NCI-H2171 (cell line): ENCODE results near the gene OPALIN.

Experiments used
- DNase-seq: peaks from one replicate; lab custom pipeline; 2025; lab: John Stamatoyannopoulos, UW

The OPALIN gene, protein sequence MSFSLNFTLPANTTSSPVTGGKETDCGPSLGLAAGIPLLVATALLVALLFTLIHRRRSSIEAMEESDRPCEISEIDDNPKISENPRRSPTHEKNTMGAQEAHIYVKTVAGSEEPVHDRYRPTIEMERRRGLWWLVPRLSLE

GRCh38 chr10:96358851-96359540, at the start of gene OPALIN:
Gene OPALIN, minus strand, starts transcription at chr10:96359002. Its CDS starts 106 bp downstream, at chr10:96358896.
- DNase-seq, result no peak

DNA sequence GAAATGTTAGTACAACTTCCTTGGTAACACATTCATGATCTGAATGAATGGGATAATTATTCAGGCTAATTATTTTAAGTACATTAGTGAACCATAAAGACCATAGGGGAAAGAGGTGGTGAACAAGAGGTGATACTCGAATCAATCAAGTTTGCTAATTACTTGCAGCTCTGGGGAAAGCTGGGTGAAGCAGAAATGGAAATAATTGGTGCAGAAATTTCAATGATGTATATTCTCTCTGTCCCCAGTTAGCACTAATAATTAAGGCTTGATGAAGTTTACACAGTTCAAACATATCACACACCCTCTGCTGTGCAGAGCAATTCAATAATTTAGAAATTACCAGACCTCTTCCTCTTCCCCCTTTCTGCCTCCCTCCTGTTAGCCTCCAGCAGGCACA, 49.4 kb upstream of the OPALIN start:
- DNase-seq, result no peak

GRCh38 chr10:96407560-96408069, 48.8 kb upstream of the OPALIN start:
- no peak for DNase-seq

GRCh38 chr10:96406091-96406490, 47.3 kb upstream of the OPALIN start:
- DNase-seq, result no peak

DNA sequence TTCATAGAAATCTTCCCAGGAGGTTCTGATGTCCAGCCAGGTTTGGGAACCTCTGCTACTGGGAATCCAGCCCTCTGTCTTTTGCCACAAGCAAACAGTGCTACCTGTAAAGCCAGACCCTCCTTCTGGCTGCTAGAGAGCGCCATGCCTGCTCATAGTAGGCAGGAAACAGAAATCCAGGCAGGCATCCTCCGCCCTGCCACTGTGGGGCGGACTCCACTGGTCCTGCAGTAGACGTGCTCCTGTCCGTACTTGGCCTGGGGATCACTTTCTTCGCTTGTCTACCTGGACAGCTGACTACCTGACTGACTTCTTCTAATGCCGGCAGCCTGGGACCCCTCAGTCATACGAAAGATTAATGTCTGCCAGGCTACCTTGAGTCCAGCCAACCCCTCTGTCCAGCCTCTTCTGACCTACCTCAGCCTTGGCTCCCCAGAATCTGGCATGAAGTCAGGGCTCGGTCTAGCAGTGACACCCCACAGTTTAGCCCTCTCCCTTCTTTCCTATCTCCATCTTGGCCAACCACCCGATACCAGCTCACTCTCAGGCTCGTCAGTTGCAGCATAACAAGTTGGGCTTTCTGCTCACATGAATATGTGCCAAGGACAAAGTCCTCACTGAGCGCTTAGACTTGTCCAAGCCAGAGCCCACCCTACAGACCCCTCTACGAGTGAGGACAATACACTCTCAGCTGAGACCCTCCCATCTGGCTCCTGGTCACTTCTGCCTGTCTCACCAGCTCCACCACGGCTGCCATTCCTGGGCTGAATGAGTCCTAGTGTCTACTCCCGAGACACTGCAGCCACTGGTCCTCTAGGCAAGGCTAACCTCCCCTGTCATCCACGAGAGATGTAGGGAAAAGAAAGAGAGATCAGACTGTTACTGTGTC, 43.9 kb upstream of the OPALIN start:
- no peak for DNase-seq

GRCh38 chr10:96401036-96401435, 42.2 kb upstream of the OPALIN start:
- DNase-seq, result no peak

- no peak for DNase-seq
Measured at GRCh38 chr10:96400465-96400864, 41.7 kb upstream of the OPALIN start.

DNA sequence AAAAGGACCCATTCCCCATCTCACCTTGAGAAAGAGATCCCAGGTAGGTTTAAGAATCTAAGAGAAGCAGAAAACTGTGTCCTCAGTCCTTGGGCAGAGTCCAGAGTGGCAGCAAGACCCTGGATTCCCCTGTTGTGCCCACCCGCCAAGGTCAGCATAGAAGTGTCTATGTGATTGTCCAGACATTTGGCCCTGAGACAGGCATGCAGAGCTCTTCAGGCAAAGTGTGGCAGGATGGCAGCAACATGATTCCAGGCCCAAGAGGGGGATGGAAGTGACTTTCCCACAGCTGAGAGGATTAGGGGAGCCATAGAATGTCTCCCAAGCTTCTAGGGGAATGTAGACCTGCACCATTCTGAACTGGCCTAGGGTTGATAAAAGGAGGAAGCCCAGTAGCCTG, 39.1 kb upstream of the OPALIN start:
- no peak for DNase-seq

DNA sequence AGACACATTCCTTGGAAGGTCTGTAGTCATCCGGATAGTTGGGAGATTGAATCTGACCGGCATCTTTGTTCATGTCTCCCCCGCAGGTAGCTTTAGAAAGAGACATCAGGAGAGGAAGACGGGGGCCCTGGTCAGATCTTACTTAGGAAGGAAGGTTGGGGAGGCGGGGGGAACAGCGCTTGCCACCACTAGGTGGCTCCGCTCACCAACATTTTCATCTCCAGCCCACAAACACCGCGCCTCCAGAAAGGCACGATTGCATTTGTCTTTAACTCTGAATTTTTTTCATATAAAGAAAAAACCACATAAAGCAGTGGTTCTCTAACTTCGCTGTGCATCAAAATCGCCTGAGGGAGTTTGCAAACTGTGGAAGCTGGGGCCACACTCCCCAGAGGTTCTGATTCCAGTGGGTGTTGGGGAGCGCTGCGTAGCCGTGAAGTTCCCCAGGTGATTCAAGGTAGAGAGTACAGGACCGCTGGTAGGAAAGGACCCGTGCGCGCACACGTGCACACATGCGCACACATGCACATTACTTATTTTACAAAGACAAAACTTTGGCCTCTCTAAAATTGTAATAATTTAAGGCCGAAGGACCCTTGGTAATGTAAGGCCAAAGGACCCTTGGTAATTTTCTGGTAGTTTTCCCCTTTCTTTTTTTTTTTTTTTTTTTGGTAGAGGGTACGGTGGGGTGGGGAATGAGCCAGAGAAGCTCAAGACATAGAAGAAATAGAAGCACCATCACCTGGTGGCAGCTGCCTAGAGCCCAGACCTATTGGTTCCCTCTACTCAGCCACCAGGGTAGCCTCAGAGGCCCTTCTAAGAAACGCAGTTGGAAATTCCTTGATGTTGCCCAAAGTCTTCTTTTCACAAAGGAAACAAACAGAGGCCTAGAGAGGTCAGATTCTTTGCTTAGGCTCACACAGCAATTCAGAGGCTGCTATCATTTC, 37.4 kb upstream of the OPALIN start:
- peak; percentile 22 for DNase-seq

DNA sequence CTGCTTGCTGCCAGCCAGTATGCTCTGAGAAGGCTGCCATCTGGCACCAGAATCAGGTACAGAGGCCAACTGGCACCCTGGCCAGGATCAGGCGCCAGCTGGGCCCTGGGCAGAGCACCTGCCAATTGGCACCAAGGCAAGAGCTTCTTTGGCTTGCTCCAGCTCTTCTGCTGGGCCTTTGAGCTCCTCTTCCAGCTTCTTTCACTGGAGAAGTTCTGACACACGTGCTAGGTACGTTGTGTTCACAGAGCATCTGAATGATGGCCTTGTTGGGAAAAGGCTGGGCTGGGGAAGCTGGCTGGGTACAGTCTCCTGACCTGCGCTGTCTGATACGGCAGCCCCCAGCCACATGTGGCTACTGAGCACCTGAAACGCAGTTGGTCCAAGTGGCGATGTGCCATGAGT, 31.7 kb upstream of the OPALIN start:
- no peak for DNase-seq

DNA sequence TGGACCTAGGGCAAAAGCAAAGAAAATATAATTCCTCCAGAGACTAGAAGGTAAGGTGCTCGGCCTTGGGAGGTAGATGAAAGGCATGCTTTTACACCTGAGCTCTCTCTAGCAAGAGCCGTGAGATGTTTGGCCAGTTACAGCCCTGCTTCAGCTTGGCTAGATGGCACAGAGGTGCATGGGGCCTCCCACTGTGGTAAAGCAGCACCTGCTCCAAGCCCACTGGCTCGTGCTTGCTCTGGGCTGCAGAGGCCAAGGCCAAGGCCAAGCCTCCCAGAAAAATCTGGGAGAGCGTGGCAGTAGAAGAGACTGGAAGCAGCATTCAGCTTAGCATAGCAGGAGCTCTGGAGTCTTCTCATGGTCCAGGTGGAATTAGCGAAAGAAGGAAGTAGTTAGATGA, 31.0 kb upstream of the OPALIN start:
- no peak for DNase-seq

DNA sequence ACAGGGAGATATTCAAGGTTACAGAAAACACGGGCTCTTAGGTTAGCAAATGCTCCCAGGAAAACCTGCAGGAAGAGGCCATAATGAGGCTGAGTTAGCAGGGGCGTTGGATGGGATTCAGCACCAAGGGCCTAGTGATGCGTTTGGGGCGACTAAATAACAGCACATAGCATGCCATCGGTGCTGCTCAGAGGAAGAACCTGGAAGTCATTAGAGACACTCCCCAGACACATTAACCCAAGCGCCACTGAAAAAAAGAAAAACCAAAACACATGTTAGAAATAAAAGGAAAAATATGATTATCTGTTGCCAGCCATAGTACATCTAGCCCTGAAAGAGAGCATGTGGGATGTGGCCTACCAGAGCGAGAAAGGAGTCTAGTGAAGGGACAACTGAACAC, 28.8 kb upstream of the OPALIN start:
- DNase-seq, result no peak

DNA sequence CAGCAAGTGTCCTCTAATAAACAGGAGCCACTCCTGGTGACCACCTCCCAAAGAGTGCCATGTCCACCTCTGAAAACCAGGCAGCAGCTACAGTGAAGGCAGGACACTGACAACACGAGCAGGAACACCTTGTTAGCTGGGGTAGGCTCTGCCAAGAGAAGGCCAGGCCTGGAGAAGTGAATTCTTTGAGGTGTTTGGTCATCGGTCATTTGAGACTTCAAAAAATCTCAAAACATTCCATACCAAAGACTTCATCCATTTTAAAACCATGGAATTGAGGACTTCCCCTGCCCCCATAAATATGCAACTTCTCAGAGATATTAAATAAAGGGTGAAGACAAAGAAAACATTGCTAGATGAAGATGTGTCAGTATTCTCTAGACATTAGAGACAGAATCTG, 28.4 kb upstream of the OPALIN start:
- no peak for DNase-seq

GRCh38 chr10:96384506-96384905, 25.7 kb upstream of the OPALIN start:
- DNase-seq, result no peak

DNA sequence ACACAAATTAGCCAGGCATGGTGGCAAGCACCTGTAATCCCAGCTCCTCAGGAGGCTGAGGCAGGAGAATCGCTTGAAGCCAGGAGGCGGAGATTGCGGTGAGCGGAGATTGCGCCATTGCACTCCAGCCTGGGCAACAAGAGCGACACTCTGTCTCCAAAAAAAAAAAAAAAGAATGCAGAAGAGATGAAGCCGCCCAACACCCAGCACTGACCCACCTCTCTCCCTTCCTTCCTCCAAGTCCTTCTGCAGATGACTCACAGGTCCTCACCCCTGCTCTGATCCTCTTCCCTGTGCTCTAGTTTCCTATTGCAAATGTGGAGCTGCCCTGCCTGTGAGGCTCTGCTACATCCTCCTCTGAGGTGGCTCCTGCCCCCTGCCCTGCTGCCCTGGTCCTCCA, 22.0 kb upstream of the OPALIN start:
- no peak for DNase-seq

DNA sequence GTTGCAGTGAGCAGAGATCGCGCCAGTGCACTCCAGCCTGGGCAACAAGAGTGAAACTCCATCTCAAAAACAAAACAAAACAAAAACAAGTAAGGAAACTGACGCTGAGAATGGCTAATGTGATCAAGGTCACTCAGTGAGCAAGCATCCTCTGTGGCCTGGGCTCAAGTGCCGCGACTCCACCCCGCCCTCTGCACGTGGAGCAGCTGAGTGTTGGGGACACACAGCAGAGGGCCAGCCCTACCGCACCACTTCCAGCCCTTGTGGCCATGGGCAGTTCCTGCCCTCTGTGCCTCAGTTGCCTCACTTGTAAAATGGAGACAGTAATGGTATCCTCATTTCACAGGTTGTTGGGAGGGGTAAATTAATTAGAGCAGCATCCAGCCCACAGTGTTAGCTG, 21.0 kb upstream of the OPALIN start:
- no peak for DNase-seq

- no peak for DNase-seq
Measured at GRCh38 chr10:96378741-96379140, 19.9 kb upstream of the OPALIN start.

DNA sequence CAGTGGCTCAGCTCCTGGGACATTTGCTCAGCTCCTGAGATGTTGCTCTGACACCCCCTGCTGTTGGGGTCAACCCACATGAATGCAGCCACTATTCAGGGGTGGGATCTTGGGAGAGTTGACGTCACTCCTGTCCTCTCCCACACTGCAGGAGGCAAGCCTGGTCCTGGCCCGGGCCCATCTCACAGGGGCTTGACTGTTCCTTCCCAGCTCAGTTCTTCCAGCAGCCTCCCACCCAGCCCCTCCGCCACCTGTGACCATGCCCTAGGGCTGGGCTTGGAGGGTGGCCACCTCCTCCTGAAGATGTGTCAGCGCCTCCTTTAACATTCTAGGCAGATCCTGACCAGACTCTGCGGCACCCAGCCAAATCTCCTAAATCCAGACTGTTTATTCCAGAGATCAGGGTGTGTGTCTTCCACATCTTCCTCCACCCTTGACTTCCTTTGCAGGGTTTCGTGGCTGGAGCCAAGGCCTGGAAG, 19.1 kb upstream of the OPALIN start:
- DNase-seq, result no peak

- no peak for DNase-seq
Measured at GRCh38 chr10:96376483-96376882, 17.7 kb upstream of the OPALIN start.

DNA sequence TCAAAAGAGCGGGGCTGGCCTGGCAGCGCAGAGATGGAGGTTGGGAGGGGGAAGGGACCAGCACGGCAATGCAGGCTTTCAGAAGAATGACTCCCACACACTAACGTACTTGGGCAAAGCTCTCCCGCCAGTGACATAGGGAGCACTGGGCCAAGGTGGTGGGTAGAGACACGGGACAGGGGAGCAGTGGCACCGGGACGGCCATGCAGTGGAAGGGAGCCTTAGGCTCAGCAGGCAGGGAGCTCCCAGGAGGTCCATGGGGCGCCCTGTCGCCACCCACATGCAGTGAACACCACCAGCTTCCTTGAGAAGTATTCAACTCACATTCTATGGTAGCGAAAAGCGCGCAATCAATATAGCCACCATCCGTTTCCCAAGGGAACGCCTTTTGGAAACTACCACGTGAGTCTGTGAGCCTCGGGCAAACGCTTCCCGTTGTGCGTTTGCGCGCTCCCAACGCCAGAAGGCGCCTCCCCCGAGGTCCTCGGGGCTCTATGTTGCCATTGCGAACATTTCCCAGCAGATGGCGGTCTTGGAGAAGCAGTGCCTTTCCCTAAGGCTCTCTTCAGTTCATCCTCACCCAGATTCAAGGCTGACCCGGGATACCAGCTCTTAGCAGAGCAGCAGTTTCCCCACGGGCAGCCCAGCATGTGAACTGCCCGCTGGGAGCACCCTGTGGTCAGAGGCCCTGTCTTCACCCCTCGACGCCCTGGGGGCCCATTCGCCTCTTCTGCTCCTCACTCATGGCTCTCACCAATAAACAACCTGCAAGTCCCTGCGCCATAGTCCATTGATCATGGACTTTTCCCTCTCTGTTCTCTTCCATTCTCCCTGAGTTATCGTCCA, 16.4 kb upstream of the OPALIN start:
- peak; percentile 61 for DNase-seq

DNA sequence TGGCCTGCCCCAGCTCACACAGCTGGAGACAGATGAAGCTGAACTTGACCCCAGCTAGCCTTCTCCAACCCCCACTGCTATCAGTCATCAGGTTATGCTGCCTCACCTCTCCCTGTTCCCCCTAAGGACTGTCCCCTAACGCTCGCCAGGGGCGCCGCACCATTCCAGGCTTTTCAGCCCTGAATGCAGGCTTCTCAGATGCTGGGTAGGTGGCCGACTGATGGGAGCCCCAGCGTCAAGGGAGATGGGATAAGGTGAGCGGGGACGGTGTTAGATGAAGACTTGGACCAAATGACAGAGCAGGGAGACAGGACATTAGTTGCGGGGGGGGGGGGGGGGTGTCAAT, 15.8 kb upstream of the OPALIN start:
- no peak for DNase-seq
